Right kidney (tissue), 1 donor: ENCODE results near the gene OR6A2.

Experiments used
- DNase-seq: peaks from one replicate; pipeline ENCODE4 v3.0.0-alpha.2; 2016

The OR6A2 gene

GRCh38 chr11:6755953-6756347 is 43.5 kb downstream of the OR6A2 start:
- DNase-seq = no peak

GRCh38 chr11:6755303-6755952 is 44.1 kb downstream of the OR6A2 start:
- DNase-seq = peak; percentile 13

DNA sequence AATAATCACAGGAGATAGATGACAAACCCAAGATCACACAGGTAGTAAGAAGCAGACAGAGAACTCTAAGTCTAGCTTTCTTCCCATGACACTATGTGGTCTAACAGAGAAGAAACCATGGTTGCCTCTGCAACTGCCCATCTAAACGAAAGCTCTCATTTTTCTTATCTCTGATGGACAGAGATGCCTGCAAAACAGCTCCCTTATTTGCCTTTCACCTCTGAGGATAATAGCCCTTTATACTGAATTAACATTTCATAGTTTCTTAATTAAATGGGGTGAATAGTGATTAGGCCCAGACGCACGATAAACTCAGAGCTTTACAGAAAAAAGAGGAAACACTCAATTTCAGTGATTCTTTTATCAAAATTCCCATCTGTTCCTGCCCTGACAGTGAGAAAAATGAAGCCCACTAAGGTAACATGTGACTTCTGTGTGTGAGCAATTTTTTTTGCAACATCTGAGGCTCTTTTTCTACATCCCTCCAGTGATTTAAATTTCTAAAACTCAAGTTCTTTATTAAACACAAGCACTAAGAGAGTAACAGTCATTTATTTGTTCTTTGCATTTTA is 52.3 kb downstream of the OR6A2 start:
- DNase-seq = no peak

GRCh38 chr11:6746626-6747025 is 52.9 kb downstream of the OR6A2 start:
- no peak for DNase-seq

GRCh38 chr11:6746086-6746618 is 53.3 kb downstream of the OR6A2 start:
- DNase-seq = no peak

GRCh38 chr11:6745465-6746015 is 53.9 kb downstream of the OR6A2 start:
- DNase-seq = no peak

GRCh38 chr11:6745018-6745417 is 54.5 kb downstream of the OR6A2 start:
- DNase-seq = no peak

GRCh38 chr11:6742260-6742659 is 57.2 kb downstream of the OR6A2 start:
- no peak for DNase-seq
